Lower lobe of right lung (tissue), 2 donors: ENCODE data around the gene VPS8. TPM values are rescaled to one million over a fixed set of nuclear protein-coding genes. Genes with fewer than 3 reads are reported as not detected.

Experiments
- ATAC-seq, 2 donors: fragments of 200-7000 bp; cut with Tn5 transposase; one replicate each; pipeline ENCODE4 v1.9.1; 2020 to 2022; ENCODE audit warnings: mild to moderate bottlenecking in 2 of 2, moderate library complexity in 2 of 2
- DNase-seq: peaks from one replicate; pipeline ENCODE4 v3.0.0-alpha.2; 2020
- H3K27ac ChIP-seq: fragments of 200-600 bp; one replicate; pipeline ENCODE4 v1.8.0; 2022
- H3K27me3 ChIP-seq: fragments of 200-600 bp; one replicate; pipeline ENCODE4 v1.8.0; 2022; ENCODE audit warnings: low read depth
- H3K36me3 ChIP-seq: fragments of 200-600 bp; one replicate; pipeline ENCODE4 v1.8.0; 2022; ENCODE audit warnings: mild to moderate bottlenecking
- H3K4me1 ChIP-seq: fragments of 200-600 bp; one replicate; pipeline ENCODE4 v1.8.0; 2022
- H3K4me3 ChIP-seq: fragments of 200-600 bp; one replicate; pipeline ENCODE4 v1.8.0; 2022; ENCODE audit warnings: mild to moderate bottlenecking
- H3K9me3 ChIP-seq: fragments of 200-600 bp; one replicate; pipeline ENCODE4 v1.8.0; 2022
- intact Hi-C: fragments of 100-400 bp; cut with DNase I; formaldehyde crosslinking; loops from one replicate; pipeline ENCODE4 v1.11.0; 2022
- total RNA-seq: library from RNA; stranded (reverse); fragmentation: NEBNext Ultra II Directional; extraction: Animal tissue kit (Norgen Biotek cat#: 25700); gene quantifications from one replicate; pipeline ENCODE4 v1.2.1, GENCODE V29; 2021
- TF ChIP-seq, protein P1 (sequence below): fragments of 200-600 bp; IDR thresholded peaks from one replicate; pipeline ENCODE4 v1.8.0; 2022; ENCODE audit warnings: antibody characterized with exemption, mild to moderate bottlenecking
- donor health status: DM: no; HTN: yes; CAD: no; lungs with severe emphysema.

The VPS8 gene
- total RNA-seq, 1 donor from 2014 or later = 84.7 TPM

DNA sequence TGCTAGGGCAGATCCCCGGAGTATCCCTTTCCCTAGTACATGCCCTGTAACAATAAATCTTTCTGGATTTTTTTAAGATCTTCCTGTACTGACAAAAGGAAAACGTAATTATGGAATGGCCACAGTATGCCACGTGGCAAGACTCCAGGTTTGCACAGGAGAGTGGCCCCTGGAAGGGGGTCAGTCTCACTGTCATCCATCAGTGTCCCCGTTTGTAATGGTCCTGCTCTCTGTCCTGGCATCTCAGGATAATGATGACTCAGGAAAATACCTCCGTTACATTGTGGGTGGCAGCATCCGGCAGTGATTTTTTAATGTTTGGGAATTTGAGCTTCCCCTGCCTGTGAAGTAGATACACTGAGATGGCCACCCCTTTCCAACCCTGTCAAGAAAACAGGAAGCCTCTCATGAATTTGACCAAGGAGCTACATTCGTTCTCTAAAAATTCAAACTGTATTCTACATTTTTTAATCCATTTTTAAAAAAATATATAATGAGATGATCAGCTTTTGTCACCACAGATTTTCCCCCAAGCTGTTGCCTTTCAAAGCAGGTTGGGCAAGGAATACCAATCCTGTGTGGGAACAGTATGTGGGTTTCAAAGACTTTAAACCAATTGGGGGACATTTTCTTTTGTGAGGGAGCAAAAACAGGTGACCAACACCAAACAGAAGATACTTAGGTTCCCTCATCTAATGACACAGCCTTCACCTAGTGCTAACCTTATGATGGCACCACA, 230.5 kb downstream of the VPS8 start:
- intact Hi-C loops = no loop called here
- H3K9me3 ChIP-seq = no peaks in the 10 kb centered on the region
- no peaks in the 10 kb centered on the region for H3K36me3 ChIP-seq
- TF ChIP-seq, protein P1, sequence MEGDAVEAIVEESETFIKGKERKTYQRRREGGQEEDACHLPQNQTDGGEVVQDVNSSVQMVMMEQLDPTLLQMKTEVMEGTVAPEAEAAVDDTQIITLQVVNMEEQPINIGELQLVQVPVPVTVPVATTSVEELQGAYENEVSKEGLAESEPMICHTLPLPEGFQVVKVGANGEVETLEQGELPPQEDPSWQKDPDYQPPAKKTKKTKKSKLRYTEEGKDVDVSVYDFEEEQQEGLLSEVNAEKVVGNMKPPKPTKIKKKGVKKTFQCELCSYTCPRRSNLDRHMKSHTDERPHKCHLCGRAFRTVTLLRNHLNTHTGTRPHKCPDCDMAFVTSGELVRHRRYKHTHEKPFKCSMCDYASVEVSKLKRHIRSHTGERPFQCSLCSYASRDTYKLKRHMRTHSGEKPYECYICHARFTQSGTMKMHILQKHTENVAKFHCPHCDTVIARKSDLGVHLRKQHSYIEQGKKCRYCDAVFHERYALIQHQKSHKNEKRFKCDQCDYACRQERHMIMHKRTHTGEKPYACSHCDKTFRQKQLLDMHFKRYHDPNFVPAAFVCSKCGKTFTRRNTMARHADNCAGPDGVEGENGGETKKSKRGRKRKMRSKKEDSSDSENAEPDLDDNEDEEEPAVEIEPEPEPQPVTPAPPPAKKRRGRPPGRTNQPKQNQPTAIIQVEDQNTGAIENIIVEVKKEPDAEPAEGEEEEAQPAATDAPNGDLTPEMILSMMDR = no peak
- DNase-seq (no peak), ATAC-seq (no peak)
- no peaks in the 10 kb centered on the region for H3K27me3 ChIP-seq
- H3K4me3 ChIP-seq = no peak overlapping the region
- peaks cover 19% of the 10 kb centered on the region for H3K4me1 ChIP-seq
- H3K27ac ChIP-seq = no peak overlapping the region

DNA sequence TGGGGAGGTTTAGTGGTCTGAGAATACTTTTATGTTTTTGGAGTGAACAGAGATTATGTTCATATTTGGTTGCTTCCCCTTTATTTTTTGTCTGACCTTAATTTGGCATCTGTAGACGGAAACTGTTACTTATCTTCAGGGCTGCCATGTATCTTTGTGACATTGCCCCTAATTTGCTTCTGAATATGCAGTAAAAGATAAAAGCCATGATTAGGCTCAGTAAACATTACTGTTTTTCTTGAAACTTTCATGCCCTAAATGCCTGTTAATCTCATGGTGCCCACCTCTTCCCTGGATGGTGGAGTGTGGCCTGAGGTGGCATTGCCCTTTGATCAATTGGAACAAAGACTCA, 234.2 kb downstream of the VPS8 start:
- ATAC-seq = no peak
- Histone ChIP-seq H3K4me1 (peaks cover 19% of the 10 kb centered on the region), H3K36me3 (peaks cover 31% of the 10 kb centered on the region), H3K27me3 (no peaks in the 10 kb centered on the region), H3K4me3 (no peak overlapping the region), H3K9me3 (no peaks in the 10 kb centered on the region), H3K27ac (peak overlapping the region; percentile 53)
- TF ChIP-seq, protein P1 = no peak
- intact Hi-C loops = no loop called here
- DNase-seq = no peak

DNA sequence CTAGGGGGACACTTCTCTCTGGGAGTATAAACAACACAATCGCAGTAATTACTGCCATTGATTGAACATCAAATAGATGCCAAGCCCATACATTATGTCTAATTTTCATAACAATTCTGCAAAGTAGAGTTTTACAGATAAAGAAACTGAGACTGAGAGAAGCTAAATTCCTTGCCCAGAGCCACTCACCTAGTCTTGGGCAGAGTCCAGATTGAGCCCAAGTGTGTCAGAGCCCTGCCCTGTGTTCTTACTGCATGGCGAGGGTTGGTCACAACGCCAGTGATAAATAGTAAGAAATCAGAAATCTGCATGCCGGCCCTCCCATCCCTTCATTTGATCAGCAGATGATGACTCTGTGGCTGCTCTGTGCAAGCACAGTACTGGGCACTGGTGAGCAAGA, 234.6 kb downstream of the VPS8 start:
- peaks cover 19% of the 10 kb centered on the region for H3K4me1 ChIP-seq
- DNase-seq (no peak), ATAC-seq (no peak)
- H3K27me3 ChIP-seq = no peaks in the 10 kb centered on the region
- H3K9me3 ChIP-seq = no peaks in the 10 kb centered on the region
- intact Hi-C loops = no loop called here
- peaks cover 36% of the 10 kb centered on the region for H3K36me3 ChIP-seq
- no peak overlapping the region for H3K27ac ChIP-seq
- TF ChIP-seq, protein P1 = no peak
- no peak overlapping the region for H3K4me3 ChIP-seq

DNA sequence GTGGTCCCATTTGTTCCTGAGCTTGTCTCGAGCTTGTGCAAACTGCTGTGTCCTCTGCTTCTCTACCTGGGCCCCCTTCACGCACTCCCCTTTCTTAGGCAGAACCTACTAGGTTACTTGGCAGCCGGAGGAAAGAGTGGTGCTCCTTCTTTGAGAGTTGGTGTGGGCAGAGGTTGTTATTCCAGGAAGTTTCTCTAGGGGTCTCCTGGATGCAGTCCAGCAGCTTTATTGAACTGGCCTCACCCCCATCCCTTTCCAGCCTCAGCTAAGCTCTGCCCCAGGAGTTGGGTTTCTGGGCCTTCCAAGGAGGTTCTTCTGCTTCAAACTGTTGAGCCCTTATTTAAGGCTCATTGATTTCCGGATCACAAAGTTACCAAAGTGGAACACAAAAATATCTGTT, 237.7 kb downstream of the VPS8 start:
- no peaks in the 10 kb centered on the region for H3K9me3 ChIP-seq
- H3K27ac ChIP-seq = no peak overlapping the region
- no peaks in the 10 kb centered on the region for H3K27me3 ChIP-seq
- H3K36me3 ChIP-seq = peaks cover 60% of the 10 kb centered on the region
- no peak for DNase-seq
- intact Hi-C loops = no loop called here
- peaks cover 19% of the 10 kb centered on the region for H3K4me1 ChIP-seq
- no peak for ATAC-seq
- no peak overlapping the region for H3K4me3 ChIP-seq
- TF ChIP-seq, protein P1 = no peak

DNA sequence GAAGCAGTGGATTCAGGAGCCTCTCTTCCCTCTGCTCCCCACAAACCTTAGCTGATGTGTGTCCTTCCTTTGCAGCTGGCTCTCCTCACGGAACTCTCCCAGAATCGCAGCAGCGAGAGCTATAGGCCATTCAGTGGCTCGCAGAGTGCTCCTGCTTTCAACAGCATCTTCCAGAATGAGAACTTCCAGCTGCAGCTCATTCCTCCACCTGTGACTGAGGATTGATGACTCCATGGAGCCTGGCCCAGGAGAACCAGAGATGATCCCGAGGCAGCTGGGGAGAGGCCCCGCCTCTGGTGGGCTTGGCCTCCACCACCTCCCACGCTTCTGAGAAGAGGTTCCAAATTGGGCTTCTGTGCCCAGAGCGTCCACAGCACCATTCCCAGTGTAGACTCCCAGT, 239.8 kb downstream of the VPS8 start:
- ATAC-seq = no peak
- peaks cover 60% of the 10 kb centered on the region for H3K36me3 ChIP-seq
- TF ChIP-seq, protein P1 = no peak

More for the DNA sequence above, 239.8 kb downstream of the VPS8 start:
- H3K4me3 ChIP-seq = no peak overlapping the region
- no peak for DNase-seq
- H3K27ac ChIP-seq = no peak overlapping the region
- intact Hi-C loops = no loop called here
- H3K27me3 ChIP-seq = no peaks in the 10 kb centered on the region
- peaks cover 2% of the 10 kb centered on the region for H3K4me1 ChIP-seq
- H3K9me3 ChIP-seq = peaks cover 10% of the 10 kb centered on the region
